Measurements from ENCODE around the gene IGSF6.

Gene IGSF6

GRCh38 chr16:21600031-21600773 lies 52.2 kb downstream of the IGSF6 start:
- DNase-seq (ENCODE audit: low read depth, low spot score): no peak

DNA sequence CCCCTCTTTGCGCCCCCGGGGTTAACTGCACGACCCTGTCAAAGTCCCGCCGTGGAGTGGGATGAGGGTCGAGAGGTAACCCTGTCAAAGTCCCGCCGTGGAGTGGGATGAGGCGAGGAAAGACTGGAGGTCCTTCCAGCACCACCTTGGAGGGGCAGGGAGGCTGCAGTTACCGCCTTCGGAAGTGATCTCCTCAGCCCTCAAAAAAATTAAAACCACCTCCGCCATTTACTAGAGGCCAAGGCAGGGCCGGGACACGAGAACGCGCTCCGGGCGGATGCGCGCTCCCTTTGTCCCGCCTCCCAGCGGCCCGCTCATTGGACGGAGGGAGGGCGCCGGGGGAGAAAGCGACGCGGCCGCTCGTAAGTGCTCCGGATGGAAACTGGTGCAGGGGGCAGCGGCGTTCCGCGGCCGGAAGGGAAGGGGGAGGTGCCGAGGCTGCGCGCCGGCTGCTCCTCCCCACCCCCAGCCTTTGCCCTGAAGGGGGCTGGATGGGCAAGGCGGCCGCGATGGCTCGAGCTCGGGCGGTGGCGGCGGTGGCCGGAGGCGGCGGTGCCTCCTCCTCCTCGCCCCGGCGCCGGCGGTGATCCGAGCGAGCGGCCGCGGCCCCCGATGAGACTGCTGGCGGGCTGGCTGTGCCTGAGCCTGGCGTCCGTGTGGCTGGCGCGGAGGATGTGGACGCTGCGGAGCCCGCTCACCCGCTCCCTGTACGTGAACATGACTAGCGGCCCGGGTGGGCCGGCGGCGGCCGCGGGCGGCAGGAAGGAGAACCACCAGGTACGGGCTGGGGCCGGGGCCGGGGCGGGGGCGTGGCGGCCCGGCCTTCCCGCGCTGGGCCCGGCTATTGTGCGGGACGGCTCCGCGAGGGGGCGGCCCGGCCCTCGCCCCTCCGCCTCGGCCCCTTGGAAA lies 53.0 kb downstream of the IGSF6 start, which contains the start of gene METTL9:
Gene METTL9 (plus strand): TSS at position 456 of the 909 bp plus-strand sequence. CDS start 157 bp downstream, at position 613.
- DNase-seq (ENCODE audit: low read depth, low spot score): peak; percentile 86

GRCh38 chr16:21598701-21599121 lies 53.7 kb downstream of the IGSF6 start:
- DNase-seq (ENCODE audit: low read depth, low spot score): no peak

DNA sequence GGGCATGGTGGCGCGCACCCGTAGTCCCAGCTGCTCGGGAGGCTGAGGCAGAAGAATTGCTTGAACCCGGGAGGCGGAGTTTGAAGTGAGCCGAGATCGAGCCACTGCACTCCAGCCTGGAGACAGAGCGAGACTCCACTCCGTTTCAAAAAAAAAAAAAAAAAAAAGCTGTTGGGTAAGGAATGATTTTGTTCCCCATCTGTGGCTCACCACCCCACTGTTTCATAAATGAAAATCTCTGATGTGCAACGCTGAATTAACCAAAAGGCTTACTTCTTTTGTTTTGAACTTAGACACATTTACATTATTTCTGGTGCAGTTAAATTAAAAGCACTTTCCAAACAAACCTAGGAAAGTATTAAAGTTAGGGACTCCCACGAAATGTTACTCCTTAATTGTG lies 54.2 kb downstream of the IGSF6 start:
- DNase-seq (ENCODE audit: low read depth, low spot score): no peak

GRCh38 chr16:21597561-21598030 lies 54.8 kb downstream of the IGSF6 start:
- DNase-seq (ENCODE audit: low read depth, low spot score): no peak

GRCh38 chr16:21593530-21594289 lies 58.7 kb downstream of the IGSF6 start:
- no peak for DNase-seq (ENCODE audit: low read depth, low spot score)

DNA sequence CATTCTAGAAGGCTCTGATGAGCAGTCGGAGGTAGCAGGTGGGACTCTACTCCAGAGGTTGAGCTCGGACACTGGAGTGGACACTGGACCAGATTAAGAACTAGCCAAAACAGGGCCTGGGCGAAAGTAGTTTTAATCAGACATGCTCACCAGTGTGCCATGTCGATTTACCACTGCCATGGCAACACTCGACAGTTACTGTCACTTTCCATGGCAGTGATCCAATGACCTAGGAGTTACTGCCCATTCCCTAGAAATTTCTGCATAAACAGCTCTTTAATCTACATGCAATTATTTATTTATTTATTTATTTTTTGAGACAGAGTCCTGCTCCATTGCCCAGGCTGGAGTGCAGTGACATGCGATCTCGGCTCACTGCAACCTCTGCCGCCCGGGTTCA lies 60.2 kb downstream of the IGSF6 start:
- no peak for DNase-seq (ENCODE audit: low read depth, low spot score)

- no peak for DNase-seq (ENCODE audit: low read depth, low spot score)
These were observed 61.6 kb downstream of the IGSF6 start for GRCh38 chr16:21590796-21591195.

GRCh38 chr16:21590287-21590686 lies 62.1 kb downstream of the IGSF6 start:
- no peak for DNase-seq (ENCODE audit: low read depth, low spot score)

DNA sequence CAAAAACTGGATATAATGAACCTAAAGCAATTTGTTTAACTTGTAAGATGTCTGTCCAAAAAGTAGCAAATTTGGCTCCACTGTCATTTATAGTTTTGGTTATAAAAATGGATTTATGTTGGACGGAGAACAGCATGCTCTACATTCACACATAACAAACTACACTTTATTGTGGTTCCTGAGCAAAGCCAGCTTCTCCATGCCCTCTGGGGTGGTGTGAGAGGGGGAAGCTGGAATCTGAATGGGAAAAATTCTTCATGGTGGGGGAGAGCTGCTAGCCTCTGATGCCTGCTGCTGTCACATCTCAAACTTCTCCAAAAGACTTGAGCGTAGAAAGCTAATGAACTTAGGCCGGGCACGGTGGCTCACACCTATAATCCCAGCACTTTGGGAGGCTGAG lies 62.9 kb downstream of the IGSF6 start:
- DNase-seq (ENCODE audit: low read depth, low spot score): no peak
